HL-60 (cell line): ENCODE measurements around the gene ERGIC1.

Experiments
- SPI1 ChIP-seq: IDR thresholded peaks from 2 replicates; pipeline ENCODE4 v1.6.1; 2012; ENCODE audit warnings: low read depth, mild to moderate bottlenecking, borderline replicate concordance
- TF ChIP-seq, protein P1 (sequence below): IDR thresholded peaks from one replicate; pipeline ENCODE4 v1.5.1; 2011; ENCODE audit warnings: low read length, control low read depth, inconsistent platforms; ENCODE audit not compliant: insufficient read depth

DNA sequence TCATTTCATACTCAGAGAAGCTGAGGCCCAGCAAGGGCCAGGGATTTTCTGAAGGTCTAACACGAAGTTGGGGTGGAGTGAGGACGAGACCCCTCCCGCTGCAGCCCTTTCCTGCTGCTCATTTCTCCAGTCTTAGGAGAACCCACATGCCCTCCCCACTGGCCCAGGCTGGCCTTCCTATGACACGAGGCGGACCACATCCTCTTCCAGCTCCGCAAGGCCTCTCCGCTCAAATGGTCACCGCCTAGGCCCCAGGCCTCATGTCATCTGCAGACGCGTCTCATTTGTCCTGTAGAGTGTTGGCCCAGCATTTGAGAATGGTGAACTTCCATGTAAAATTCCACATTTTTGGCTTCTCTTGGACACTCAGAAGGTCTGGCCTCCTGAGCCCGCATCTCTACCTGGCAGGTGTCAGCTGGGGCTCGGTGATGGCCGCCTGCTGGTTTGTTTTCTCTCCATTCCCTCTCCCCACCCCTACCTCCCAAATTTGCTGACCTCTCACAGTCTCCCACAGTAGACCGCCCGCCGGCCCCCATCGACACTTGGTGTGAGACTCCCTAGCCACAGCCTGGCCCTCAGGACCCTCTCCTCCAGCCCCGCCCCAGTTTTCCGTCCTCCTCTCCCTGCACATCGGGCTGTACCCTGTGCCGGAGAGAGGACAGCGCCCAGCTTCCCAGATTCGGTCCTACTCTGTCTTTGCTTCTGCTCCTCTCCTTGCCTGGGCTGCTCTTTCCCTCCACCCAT lies 51.7 kb downstream of the ERGIC1 start:
- TF ChIP-seq, protein P1, sequence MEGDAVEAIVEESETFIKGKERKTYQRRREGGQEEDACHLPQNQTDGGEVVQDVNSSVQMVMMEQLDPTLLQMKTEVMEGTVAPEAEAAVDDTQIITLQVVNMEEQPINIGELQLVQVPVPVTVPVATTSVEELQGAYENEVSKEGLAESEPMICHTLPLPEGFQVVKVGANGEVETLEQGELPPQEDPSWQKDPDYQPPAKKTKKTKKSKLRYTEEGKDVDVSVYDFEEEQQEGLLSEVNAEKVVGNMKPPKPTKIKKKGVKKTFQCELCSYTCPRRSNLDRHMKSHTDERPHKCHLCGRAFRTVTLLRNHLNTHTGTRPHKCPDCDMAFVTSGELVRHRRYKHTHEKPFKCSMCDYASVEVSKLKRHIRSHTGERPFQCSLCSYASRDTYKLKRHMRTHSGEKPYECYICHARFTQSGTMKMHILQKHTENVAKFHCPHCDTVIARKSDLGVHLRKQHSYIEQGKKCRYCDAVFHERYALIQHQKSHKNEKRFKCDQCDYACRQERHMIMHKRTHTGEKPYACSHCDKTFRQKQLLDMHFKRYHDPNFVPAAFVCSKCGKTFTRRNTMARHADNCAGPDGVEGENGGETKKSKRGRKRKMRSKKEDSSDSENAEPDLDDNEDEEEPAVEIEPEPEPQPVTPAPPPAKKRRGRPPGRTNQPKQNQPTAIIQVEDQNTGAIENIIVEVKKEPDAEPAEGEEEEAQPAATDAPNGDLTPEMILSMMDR = no peak
- TF ChIP-seq SPI1 = no peak
